Neural progenitor cell (in vitro differentiated cells): ENCODE results near the gene SIVA1. TPM values are rescaled to one million over a fixed set of nuclear protein-coding genes. Genes with fewer than 3 reads are reported as not detected.

Source experiments
- DNase-seq: peaks from one replicate; pipeline ENCODE4 v3.0.0-alpha.2; 2016; ENCODE audit warnings: low spot score
- H2AFZ ChIP-seq: fragments of 200-600 bp; sonication (generic); replicated peaks from 2 replicates; pipeline ENCODE4 v1.6.1; 2016; ENCODE audit warnings: antibody characterized with exemption
- H3F3A ChIP-seq: fragments of 200-600 bp; sonication (generic); 2 replicates; pipeline ENCODE4 v1.6.1; 2016; ENCODE audit warnings: antibody characterized with exemption, low read depth
- H3K27ac ChIP-seq: fragments of 200-600 bp; sonication (generic); 2 replicates; pipeline ENCODE4 v1.5.1; 2016; ENCODE audit warnings: mild to moderate bottlenecking
- H3K27me3 ChIP-seq: fragments of 200-600 bp; sonication (generic); 2 replicates; pipeline ENCODE4 v1.6.1; 2016; ENCODE audit warnings: mild to moderate bottlenecking, moderate library complexity
- H3K36me3 ChIP-seq: fragments of 200-600 bp; sonication (generic); 2 replicates; pipeline ENCODE4 v1.5.1; 2016
- H3K4me1 ChIP-seq: fragments of 200-600 bp; sonication (generic); 2 replicates; pipeline ENCODE4 v1.6.1; 2016; ENCODE audit warnings: mixed run types
- H3K4me2 ChIP-seq: fragments of 200-600 bp; sonication (generic); 2 replicates; pipeline ENCODE4 v1.6.1; 2016
- H3K4me3 ChIP-seq: fragments of 200-600 bp; sonication (generic); 2 replicates; pipeline ENCODE4 v1.5.1; 2016
- H3K79me2 ChIP-seq: fragments of 200-600 bp; sonication (generic); 2 replicates; pipeline ENCODE4 v1.6.1; 2016; ENCODE audit warnings: low read depth
- H3K9ac ChIP-seq: fragments of 200-600 bp; sonication (generic); 2 replicates; pipeline ENCODE4 v1.6.1; 2016
- H3K9me3 ChIP-seq: fragments of 200-600 bp; sonication (generic); 2 replicates; pipeline ENCODE4 v1.5.1; 2016; ENCODE audit warnings: low read depth
- H4K20me1 ChIP-seq: fragments of 200-600 bp; sonication (generic); 2 replicates; pipeline ENCODE4 v1.6.1; 2016; ENCODE audit warnings: low read depth
- H3K27ac Mint-ChIP-seq: 3 replicates; pipeline ENCODE4 v1.8.0; 2021; ENCODE audit warnings: mixed read lengths
- H3K27me3 Mint-ChIP-seq: 2 replicates; pipeline ENCODE4 v1.8.0; 2022; ENCODE audit warnings: low read depth, mild to moderate bottlenecking, inconsistent platforms, moderate library complexity, mixed read lengths; ENCODE audit not compliant: insufficient read depth
- H3K36me3 Mint-ChIP-seq: 3 replicates; pipeline ENCODE4 v1.8.0; 2021; ENCODE audit warnings: mixed read lengths
- H3K4me1 Mint-ChIP-seq: 3 replicates; pipeline ENCODE4 v1.8.0; 2021; ENCODE audit warnings: mixed read lengths
- H3K4me3 Mint-ChIP-seq: 3 replicates; pipeline ENCODE4 v1.8.0; 2021; ENCODE audit warnings: mild to moderate bottlenecking, moderate library complexity, mixed read lengths
- H3K9me3 Mint-ChIP-seq: 3 replicates; pipeline ENCODE4 v1.8.0; 2020; ENCODE audit warnings: mixed read lengths
- CTCF ChIP-seq: fragments of 200-600 bp; sonication (generic); IDR thresholded peaks from 2 replicates; pipeline ENCODE4 v1.5.1; 2017; ENCODE audit warnings: antibody characterized with exemption, mild to moderate bottlenecking
- EZH2 ChIP-seq: fragments of 200-600 bp; sonication (generic); IDR thresholded peaks from 2 replicates; pipeline ENCODE4 v1.6.1; 2017; ENCODE audit warnings: antibody characterized with exemption, mild to moderate bottlenecking, moderate library complexity
- EZH2phosphoT487 ChIP-seq: fragments of 200-600 bp; sonication (generic); IDR thresholded peaks from 2 replicates; pipeline ENCODE4 v1.6.1; 2017; ENCODE audit warnings: antibody characterized with exemption
- total RNA-seq: library from RNA; depleted of rRNA; stranded (reverse); fragments of >200 nt; gene quantifications from 2 replicates; pipeline ENCODE4 v1.2.3, GENCODE V29; 2015; ENCODE audit warnings: low replicate concordance

The SIVA1 gene
- total RNA-seq, 1 donor from 2014 or later: 139 TPM

GRCh38 chr14:104724407-104724980, 28.5 kb upstream of the SIVA1 start:
- DNase-seq: no peak
- peak overlapping the region; percentile 78 for H3K4me3 Mint-ChIP-seq
- peaks cover 13% of the 10 kb centered on the region for H3K4me1 ChIP-seq
- H3K9ac ChIP-seq: no peak overlapping the region
- no peaks in the 10 kb centered on the region for H3K27me3 ChIP-seq
- H4K20me1 ChIP-seq: peaks cover 2% of the 10 kb centered on the region
- TF ChIP-seq EZH2: no peak
- TF ChIP-seq CTCF: no peak
- no peak for TF ChIP-seq EZH2phosphoT487
- H3K4me3 ChIP-seq: peak overlapping the region; percentile 86
- peaks cover 2% of the 10 kb centered on the region for H3K9me3 Mint-ChIP-seq
- no peaks in the 10 kb centered on the region for H3K36me3 ChIP-seq
- H3K27ac ChIP-seq: no peak overlapping the region
- H3K4me1 Mint-ChIP-seq: peaks cover 14% of the 10 kb centered on the region
- peaks cover 5% of the 10 kb centered on the region for H3K27me3 Mint-ChIP-seq
- peak overlapping the region; percentile 66 for H2AFZ ChIP-seq
- H3F3A ChIP-seq: no peaks in the 10 kb centered on the region
- H3K27ac Mint-ChIP-seq: no peak overlapping the region
- no peaks in the 10 kb centered on the region for H3K36me3 Mint-ChIP-seq
- no peaks in the 10 kb centered on the region for H3K9me3 ChIP-seq
- H3K79me2 ChIP-seq: no peaks in the 10 kb centered on the region
- H3K4me2 ChIP-seq: peak overlapping the region; percentile 97

GRCh38 chr14:104724981-104725771, 27.8 kb upstream of the SIVA1 start:
- TF ChIP-seq CTCF (peak; percentile 41), EZH2 (no peak)
- Mint-ChIP-seq H3K27me3 (peaks cover 5% of the 10 kb centered on the region), H3K36me3 (no peaks in the 10 kb centered on the region), H3K4me3 (peak overlapping the region; percentile 78), H3K9me3 (peaks cover 2% of the 10 kb centered on the region), H3K27ac (no peak overlapping the region), H3K4me1 (peaks cover 14% of the 10 kb centered on the region)
- H3K4me1 ChIP-seq: peaks cover 13% of the 10 kb centered on the region
- H3K9me3 ChIP-seq: no peaks in the 10 kb centered on the region
- no peaks in the 10 kb centered on the region for H3K79me2 ChIP-seq
- no peak overlapping the region for H3K9ac ChIP-seq
- peak; percentile 63 for DNase-seq
- H3K36me3 ChIP-seq: no peaks in the 10 kb centered on the region
- peak overlapping the region; percentile 97 for H3K4me2 ChIP-seq
- H3F3A ChIP-seq: no peaks in the 10 kb centered on the region
- peak overlapping the region; percentile 86 for H3K4me3 ChIP-seq
- H3K27me3 ChIP-seq: no peaks in the 10 kb centered on the region
- no peak overlapping the region for H3K27ac ChIP-seq
- H4K20me1 ChIP-seq: peaks cover 2% of the 10 kb centered on the region
- no peak overlapping the region for H2AFZ ChIP-seq

GRCh38 chr14:104725772-104726548, 27.0 kb upstream of the SIVA1 start:
- H4K20me1 ChIP-seq: peaks cover 2% of the 10 kb centered on the region
- no peak overlapping the region for H3K9ac ChIP-seq
- no peaks in the 10 kb centered on the region for H3K27me3 ChIP-seq

More at GRCh38 chr14:104725772-104726548, 27.0 kb upstream of the SIVA1 start:
- peak overlapping the region; percentile 97 for H3K4me2 ChIP-seq
- Mint-ChIP-seq H3K36me3 (no peaks in the 10 kb centered on the region), H3K27ac (no peak overlapping the region), H3K27me3 (peaks cover 5% of the 10 kb centered on the region), H3K4me3 (peak overlapping the region; percentile 78), H3K9me3 (peaks cover 2% of the 10 kb centered on the region), H3K4me1 (peaks cover 14% of the 10 kb centered on the region)
- H3F3A ChIP-seq: no peaks in the 10 kb centered on the region
- H3K27ac ChIP-seq: no peak overlapping the region
- TF ChIP-seq EZH2 (no peak), EZH2phosphoT487 (no peak), CTCF (no peak)
- peaks cover 13% of the 10 kb centered on the region for H3K4me1 ChIP-seq
- no peaks in the 10 kb centered on the region for H3K79me2 ChIP-seq
- no peak for DNase-seq
- no peaks in the 10 kb centered on the region for H3K9me3 ChIP-seq
- peak overlapping the region; percentile 86 for H3K4me3 ChIP-seq
- no peak overlapping the region for H2AFZ ChIP-seq
- H3K36me3 ChIP-seq: no peaks in the 10 kb centered on the region
